Metanephros (tissue), 2 donors: ENCODE measurements around the gene ISM2. TPM values are rescaled to one million over a fixed set of nuclear protein-coding genes. Genes with fewer than 3 reads are reported as not detected.

Experiments used
- small RNA-seq: library from RNA; depleted of rRNA; stranded (forward); fragments of <200 nt; gene quantifications from one replicate; pipeline ENCODE3, GENCODE V24; 2014; ENCODE audit warnings: low replicate concordance
- total RNA-seq: library from RNA; depleted of rRNA; stranded (reverse); fragments of >200 nt; gene quantifications from one replicate; pipeline ENCODE4 v1.2.3, GENCODE V29; 2014

ISM2 gene
- 5.7 TPM for total RNA-seq

GRCh38 chr14:77498120-77498979 lies at the start of gene ISM2:
ISM2 (minus strand) TSS chr14:77498816; CDS start chr14:77498793, 23 bp downstream.

DNA sequence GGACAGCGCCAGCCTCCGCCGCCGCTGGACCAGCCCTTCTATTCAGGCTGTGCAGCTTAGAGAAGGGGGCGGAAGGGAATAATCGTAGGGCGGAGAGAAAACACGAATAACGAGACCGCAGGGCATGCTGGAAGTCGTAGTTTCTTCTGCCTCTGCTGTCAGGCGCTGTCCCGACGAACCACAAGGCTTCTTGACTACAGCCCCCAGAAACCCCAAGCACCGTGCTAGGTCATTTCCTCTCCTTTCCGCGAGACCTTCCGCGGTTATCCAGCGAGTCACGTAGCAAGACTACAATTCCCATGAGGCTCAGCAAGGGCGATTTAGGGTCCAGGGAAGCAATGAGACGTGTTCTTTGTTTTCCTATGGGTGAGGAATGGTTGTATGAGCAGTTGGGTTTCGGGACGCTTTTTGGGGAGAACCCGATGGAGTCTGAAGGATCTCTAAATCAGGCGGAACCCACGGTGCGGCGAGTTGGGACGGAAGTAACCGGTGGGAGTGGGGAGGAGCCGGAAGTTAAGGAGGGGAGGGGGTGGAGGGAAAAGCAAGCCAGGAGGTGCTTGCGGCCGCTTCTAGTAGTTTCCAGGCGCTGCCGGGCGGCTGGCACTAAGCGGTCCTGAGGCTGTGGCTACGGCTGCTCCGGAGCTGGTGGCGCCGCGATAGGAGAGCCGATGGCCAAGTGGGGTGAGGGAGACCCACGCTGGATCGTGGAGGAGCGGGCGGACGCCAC lies 40.9 kb downstream of the ISM2 start, which contains the start of the genes AHSA1 and VIPAS39:
TSS of gene AHSA1 (plus strand) at position 572 of the 727 bp plus-strand sequence. CDS start at position 669, 97 bp downstream.
TSS of gene VIPAS39 (minus strand) at position 80 of the 727 bp plus-strand sequence. CDS start 3,499 bp downstream, outside the sequence.

Small RNA genes lying within 50 kb of the gene (small RNA-seq; reads per million reads assigned to genes)
- gene RF00404 = not detected
- gene RN7SL587P = not detected

Other genes starting within 250 kb of the ISM2 start
- not detected for gene NGB, start 227.6 kb downstream of the ISM2 start, total RNA-seq
- 34.4 TPM for gene POMT2, start 177.9 kb downstream of the ISM2 start, total RNA-seq
- gene GSTZ1, start 177.8 kb downstream of the ISM2 start, total RNA-seq = 18.6 TPM
- 18.0 TPM for gene TMED8, start 121.7 kb downstream of the ISM2 start, total RNA-seq
- gene SAMD15, start 121.4 kb downstream of the ISM2 start, total RNA-seq = 5.3 TPM
- 0.58 TPM for gene NOXRED1, start 75.3 kb downstream of the ISM2 start, total RNA-seq
- gene VIPAS39, start 41.2 kb downstream of the ISM2 start, total RNA-seq = 22.1 TPM
- gene AHSA1, start 40.7 kb downstream of the ISM2 start, total RNA-seq = 81.7 TPM
- gene SPTLC2, start 117.8 kb upstream of the ISM2 start, total RNA-seq = 53.4 TPM
- gene ALKBH1, start 209.2 kb upstream of the ISM2 start, total RNA-seq = 9.1 TPM
- gene SLIRP, start 209.3 kb upstream of the ISM2 start, total RNA-seq = 79.6 TPM